H9 (cell line): ENCODE results near the gene GLT1D1. TPM values are rescaled to one million over a fixed set of nuclear protein-coding genes. Genes with fewer than 3 reads are reported as not detected.

Experiments
- DNase-seq: peaks from one replicate; pipeline ENCODE4 v3.0.0-alpha.2; 2017
- H2AFZ ChIP-seq: one replicate; pipeline ENCODE4 v1.6.1; 2013; ENCODE audit warnings: mild to moderate bottlenecking, low read length, control low read depth, moderate library complexity
- H2AK5ac ChIP-seq: 2 replicates; pipeline ENCODE4 v1.6.1; 2013; ENCODE audit warnings: low read length, control low read depth, mixed read lengths; ENCODE audit not compliant: insufficient read length
- H2BK120ac ChIP-seq: one replicate; pipeline ENCODE4 v1.6.1; 2013; ENCODE audit warnings: low read depth, mild to moderate bottlenecking, low read length, control low read depth, inconsistent platforms; ENCODE audit not compliant: poor library complexity, severe bottlenecking
- H2BK12ac ChIP-seq: 2 replicates; pipeline ENCODE4 v1.6.1; 2013; ENCODE audit warnings: low read length, control low read depth, mixed read lengths, low read depth; ENCODE audit not compliant: insufficient read length
- H2BK15ac ChIP-seq: 2 replicates; pipeline ENCODE4 v1.6.1; 2013; ENCODE audit warnings: low read depth, low read length, control low read depth
- H2BK20ac ChIP-seq: one replicate; pipeline ENCODE4 v1.6.1; 2013; ENCODE audit warnings: low read depth, mild to moderate bottlenecking, low read length, control low read depth, inconsistent platforms; ENCODE audit not compliant: poor library complexity, severe bottlenecking
- H2BK5ac ChIP-seq: 2 replicates; pipeline ENCODE4 v1.6.1; 2013; ENCODE audit warnings: low read length, control low read depth, mixed read lengths; ENCODE audit not compliant: insufficient read length
- H3K14ac ChIP-seq: 2 replicates; pipeline ENCODE4 v1.6.1; 2013; ENCODE audit warnings: low read length, control low read depth; ENCODE audit not compliant: insufficient read depth
- H3K18ac ChIP-seq: 2 replicates; pipeline ENCODE4 v1.6.1; 2013; ENCODE audit warnings: low read depth, mild to moderate bottlenecking, mixed read lengths, low read length, control low read depth; ENCODE audit not compliant: insufficient read length
- H3K23ac ChIP-seq: 2 replicates; pipeline ENCODE4 v1.6.1; 2013; ENCODE audit warnings: low read length, control low read depth, mixed read lengths, low read depth; ENCODE audit not compliant: insufficient read length
- H3K23me2 ChIP-seq: 2 replicates; pipeline ENCODE4 v1.6.1; 2013; ENCODE audit warnings: low read depth, mild to moderate bottlenecking, mixed read lengths, low read length, control low read depth; ENCODE audit not compliant: insufficient read length, poor library complexity, severe bottlenecking
- H3K27ac ChIP-seq: 2 replicates; pipeline ENCODE4 v1.5.1; 2013; ENCODE audit warnings: low read length, control low read depth, mixed read lengths, low read depth; ENCODE audit not compliant: insufficient read length
- H3K27me3 ChIP-seq: 2 replicates; pipeline ENCODE4 v1.6.1; 2013; ENCODE audit warnings: low read length, control low read depth, inconsistent platforms; ENCODE audit not compliant: insufficient read depth
- H3K4ac ChIP-seq: 2 replicates; pipeline ENCODE4 v1.6.1; 2013; ENCODE audit warnings: low read depth, mild to moderate bottlenecking, control low read depth, inconsistent platforms, low read length, moderate library complexity
- H3K4me1 ChIP-seq: 2 replicates; pipeline ENCODE4 v1.6.1; 2013; ENCODE audit warnings: low read length, control low read depth, inconsistent platforms; ENCODE audit not compliant: insufficient read depth
- H3K4me2 ChIP-seq: 2 replicates; pipeline ENCODE4 v1.6.1; 2013; ENCODE audit warnings: low read length, control low read depth, mixed read lengths; ENCODE audit not compliant: insufficient read length, insufficient read depth
- H3K56ac ChIP-seq: 2 replicates; pipeline ENCODE4 v1.6.1; 2013; ENCODE audit warnings: low read depth, mild to moderate bottlenecking, mixed read lengths, low read length, control low read depth; ENCODE audit not compliant: insufficient read length
- H3K79me1 ChIP-seq: 2 replicates; pipeline ENCODE4 v1.6.1; 2013; ENCODE audit warnings: low read depth, mild to moderate bottlenecking, moderate library complexity, low read length, control low read depth, inconsistent platforms; ENCODE audit not compliant: insufficient read depth, poor library complexity, severe bottlenecking
- H3K79me2 ChIP-seq: 2 replicates; pipeline ENCODE4 v1.6.1; 2013; ENCODE audit warnings: low read length, control low read depth, inconsistent platforms; ENCODE audit not compliant: insufficient read depth
- H3K9ac ChIP-seq: 2 replicates; pipeline ENCODE4 v1.6.1; 2013; ENCODE audit warnings: low read length, control low read depth, mixed read lengths; ENCODE audit not compliant: insufficient read length; ENCODE audit errors: extremely low read depth
- H3K9me3 ChIP-seq: one replicate; pipeline ENCODE4 v1.6.1; 2013; ENCODE audit warnings: low read depth, low read length, inconsistent platforms; ENCODE audit not compliant: control insufficient read depth
- H3T11ph ChIP-seq: one replicate; pipeline ENCODE4 v1.6.1; 2013; ENCODE audit warnings: mild to moderate bottlenecking, low read length, control low read depth, inconsistent platforms
- H4K20me1 ChIP-seq: one replicate; pipeline ENCODE4 v1.6.1; 2013; ENCODE audit not compliant: control insufficient read depth, insufficient read length, insufficient read depth
- H4K5ac ChIP-seq: 2 replicates; pipeline ENCODE4 v1.6.1; 2013; ENCODE audit warnings: low read depth, mild to moderate bottlenecking, mixed read lengths, low read length, control low read depth; ENCODE audit not compliant: insufficient read length
- H4K8ac ChIP-seq: replicated peaks from 2 replicates; pipeline ENCODE4 v1.6.1; 2013; ENCODE audit warnings: low read length, control low read depth, mixed read lengths, low read depth; ENCODE audit not compliant: insufficient read length
- H4K91ac ChIP-seq: 2 replicates; pipeline ENCODE4 v1.6.1; 2013; ENCODE audit warnings: low read depth, mild to moderate bottlenecking, moderate library complexity, mixed read lengths, low read length, control low read depth; ENCODE audit not compliant: insufficient read length
- H3K27ac Mint-ChIP-seq, 3 experiments: 2 replicates in 2 of 3; 3 replicates in 1 of 3; pipeline ENCODE4 v1.8.0; 2020 to 2021; ENCODE audit warnings: mixed read lengths in 3 of 3, mild to moderate bottlenecking in 1 of 3, moderate library complexity in 1 of 3
- H3K27me3 Mint-ChIP-seq: 2 replicates; pipeline ENCODE4 v1.8.0; 2021; ENCODE audit warnings: low read depth, mild to moderate bottlenecking, moderate library complexity, mixed read lengths
- H3K36me3 Mint-ChIP-seq, 3 experiments: 2 replicates in 2 of 3; 3 replicates in 1 of 3; pipeline ENCODE4 v1.8.0; 2020 to 2021; ENCODE audit warnings: low read depth in 3 of 3, mixed read lengths in 3 of 3; ENCODE audit not compliant: insufficient read depth in 1 of 3
- H3K4me1 Mint-ChIP-seq, 2 experiments: 2 replicates each; pipeline ENCODE4 v1.8.0; 2020; ENCODE audit warnings: mixed read lengths in 2 of 2
- H3K4me3 Mint-ChIP-seq, 2 experiments: 2 replicates in 1 of 2; 3 replicates in 1 of 2; pipeline ENCODE4 v1.8.0; 2020 to 2021; ENCODE audit warnings: mild to moderate bottlenecking in 2 of 2, mixed read lengths in 2 of 2, moderate library complexity in 1 of 2
- H3K9me3 Mint-ChIP-seq, 2 experiments: 2 replicates in 1 of 2; 3 replicates in 1 of 2; pipeline ENCODE4 v1.8.0; 2020; ENCODE audit warnings: mild to moderate bottlenecking in 2 of 2, mixed read lengths in 2 of 2, moderate library complexity in 1 of 2
- WGBS: extraction: QIAGEN DNeasy Blood & Tissue Kit; methylation state at CpG from one replicate; pipeline ENCODE4 v1.1.7; 2013; ENCODE audit warnings: missing lambda C conversion rate, low lambda C conversion rate, mixed read lengths; ENCODE audit not compliant: insufficient read length; ENCODE audit errors: extremely low coverage; 5-methylcytosine and 5-hydroxymethylcytosine counted together
- total RNA-seq: library from RNA; stranded (reverse); gene quantifications from 2 replicates; pipeline ENCODE4 v1.2.1, GENCODE V29; 2021
- TF ChIP-seq, protein P1 (sequence below): fragments of 200-600 bp; sonication (generic); conservative IDR thresholded peaks from 3 replicates; pipeline ENCODE4 v1.8.0; 2021; ENCODE audit warnings: antibody characterized with exemption, mild to moderate bottlenecking

The GLT1D1 gene
- total RNA-seq, 1 experiment from 2014 or later: 7.0 TPM

- Histone ChIP-seq H3K56ac (no peak overlapping the region), H3K4ac (no peak overlapping the region), H4K91ac (no peak overlapping the region), H3K23ac (no peak overlapping the region), H2BK20ac (no peak overlapping the region), H3K4me2 (no peak overlapping the region), H4K8ac (no peak overlapping the region), H3K14ac (no peak overlapping the region), H2BK12ac (no peak overlapping the region), H3K23me2 (no peaks in the 10 kb centered on the region), H3K27ac (no peak overlapping the region), H3K4me1 (no peaks in the 10 kb centered on the region), H4K20me1 (no peaks in the 10 kb centered on the region), H3K79me2 (no peaks in the 10 kb centered on the region), H3K79me1 (no peaks in the 10 kb centered on the region), H4K5ac (no peak overlapping the region), H3K9me3 (no peaks in the 10 kb centered on the region), H2BK15ac (no peak overlapping the region), H2AFZ (no peak overlapping the region), H3T11ph (no peak overlapping the region), H2BK5ac (no peak overlapping the region), H3K27me3 (no peaks in the 10 kb centered on the region), H3K18ac (no peak overlapping the region), H2AK5ac (no peak overlapping the region), H2BK120ac (no peak overlapping the region), H3K9ac (no peak overlapping the region)
- Mint-ChIP-seq H3K9me3 (no peaks in the 10 kb centered on the region), H3K36me3 (no peaks in the 10 kb centered on the region), H3K27me3 (peaks cover 2% of the 10 kb centered on the region; the same call in 1 of the 2 replicates), H3K27ac (no peak overlapping the region), H3K4me3 (no peak overlapping the region), H3K4me1 (no peaks in the 10 kb centered on the region)
- DNase-seq: no peak
- no CpG with 5 or more reads among the region's 10 CpGs for WGBS
- TF ChIP-seq, protein P1, sequence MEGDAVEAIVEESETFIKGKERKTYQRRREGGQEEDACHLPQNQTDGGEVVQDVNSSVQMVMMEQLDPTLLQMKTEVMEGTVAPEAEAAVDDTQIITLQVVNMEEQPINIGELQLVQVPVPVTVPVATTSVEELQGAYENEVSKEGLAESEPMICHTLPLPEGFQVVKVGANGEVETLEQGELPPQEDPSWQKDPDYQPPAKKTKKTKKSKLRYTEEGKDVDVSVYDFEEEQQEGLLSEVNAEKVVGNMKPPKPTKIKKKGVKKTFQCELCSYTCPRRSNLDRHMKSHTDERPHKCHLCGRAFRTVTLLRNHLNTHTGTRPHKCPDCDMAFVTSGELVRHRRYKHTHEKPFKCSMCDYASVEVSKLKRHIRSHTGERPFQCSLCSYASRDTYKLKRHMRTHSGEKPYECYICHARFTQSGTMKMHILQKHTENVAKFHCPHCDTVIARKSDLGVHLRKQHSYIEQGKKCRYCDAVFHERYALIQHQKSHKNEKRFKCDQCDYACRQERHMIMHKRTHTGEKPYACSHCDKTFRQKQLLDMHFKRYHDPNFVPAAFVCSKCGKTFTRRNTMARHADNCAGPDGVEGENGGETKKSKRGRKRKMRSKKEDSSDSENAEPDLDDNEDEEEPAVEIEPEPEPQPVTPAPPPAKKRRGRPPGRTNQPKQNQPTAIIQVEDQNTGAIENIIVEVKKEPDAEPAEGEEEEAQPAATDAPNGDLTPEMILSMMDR: no peak
These were observed 57.4 kb downstream of the GLT1D1 start for GRCh38 chr12:128910629-128911028.
